Activated CD8-positive, alpha-beta T cell treated with anti-CD3 and anti-CD28 coated beads for 36 hours (primary cell): ENCODE results near the gene TNFAIP8L3. TPM values are rescaled to one million over a fixed set of nuclear protein-coding genes. Genes with fewer than 3 reads are reported as not detected.

ENCODE experiments used
- ATAC-seq: fragments of 200-7000 bp; cut with Tn5 transposase; one replicate; pipeline ENCODE4 v1.10.0; 2021; ENCODE audit warnings: mild to moderate bottlenecking, moderate library complexity
- CTCF ChIA-PET: fragments of 350-600 bp; sonication (Branson Sonifier 250); formaldehyde crosslinking; loops from one replicate; lab custom pipeline; 2021; ENCODE audit warnings: antibody characterized with exemption; lab: Charles Lee
- POLR2A ChIA-PET: fragments of 350-600 bp; sonication (Branson Sonifier 250); formaldehyde crosslinking; loops from one replicate; lab custom pipeline; 2021; ENCODE audit warnings: antibody characterized with exemption; lab: Charles Lee
- DNase-seq: peaks from one replicate; pipeline ENCODE4 v3.0.0-alpha.2; 2020
- H3K27ac Mint-ChIP-seq: one replicate; pipeline ENCODE4 v1.8.0; 2021; ENCODE audit warnings: mild to moderate bottlenecking, mixed read lengths
- H3K27me3 Mint-ChIP-seq: one replicate; pipeline ENCODE4 v1.8.0; 2021; ENCODE audit warnings: mixed read lengths
- H3K36me3 Mint-ChIP-seq: one replicate; pipeline ENCODE4 v1.8.0; 2021; ENCODE audit warnings: low read depth, mixed read lengths
- H3K4me1 Mint-ChIP-seq: one replicate; pipeline ENCODE4 v1.8.0; 2021; ENCODE audit warnings: low read depth, mixed read lengths
- H3K4me3 Mint-ChIP-seq: one replicate; pipeline ENCODE4 v1.8.0; 2021; ENCODE audit warnings: mild to moderate bottlenecking, moderate library complexity, mixed read lengths
- H3K9me3 Mint-ChIP-seq: one replicate; pipeline ENCODE4 v1.8.0; 2021; ENCODE audit warnings: mixed read lengths
- CTCF ChIP-seq: fragments of 200-600 bp; IDR thresholded peaks from one replicate; pipeline ENCODE4 v1.8.0; 2022; ENCODE audit warnings: antibody characterized with exemption, mild to moderate bottlenecking
- intact Hi-C: fragments of 100-400 bp; cut with micrococcal nuclease; formaldehyde crosslinking; loops from one replicate; pipeline ENCODE4 v1.10.0; 2022
- total RNA-seq, 2 experiments: library from RNA; stranded (reverse); gene quantifications; one replicate each; pipeline ENCODE4 v1.2.3, GENCODE V29; 2021

Gene TNFAIP8L3
- total RNA-seq, 2 experiments from 2014 or later = 0.14 TPM; not detected in 1

GRCh38 chr15:51088585-51088984, 6.1 kb downstream of the TNFAIP8L3 start:
- TF ChIP-seq CTCF = no peak
- peaks cover 49% of the 10 kb centered on the region for H3K27me3 Mint-ChIP-seq
- CTCF ChIA-PET = no interaction called here
- ATAC-seq = no peak
- intact Hi-C loops = no loop called here
- DNase-seq = no peak
- H3K36me3 Mint-ChIP-seq = no peaks in the 10 kb centered on the region
- H3K4me1 Mint-ChIP-seq = no peaks in the 10 kb centered on the region
- no peak overlapping the region for H3K4me3 Mint-ChIP-seq
- POLR2A ChIA-PET = no interaction called here
- H3K27ac Mint-ChIP-seq = no peak overlapping the region
- H3K9me3 Mint-ChIP-seq = no peaks in the 10 kb centered on the region

- no peaks in the 10 kb centered on the region for H3K36me3 Mint-ChIP-seq
- DNase-seq = no peak
- no peak for TF ChIP-seq CTCF
- no peak for ATAC-seq
- H3K4me3 Mint-ChIP-seq = no peak overlapping the region
- no peaks in the 10 kb centered on the region for H3K4me1 Mint-ChIP-seq
- H3K27me3 Mint-ChIP-seq = peaks cover 39% of the 10 kb centered on the region
- intact Hi-C loops = no loop called here
- no peaks in the 10 kb centered on the region for H3K9me3 Mint-ChIP-seq
- POLR2A ChIA-PET = no interaction called here
- CTCF ChIA-PET = interaction anchor here (1.2 kb wide), 1 partner anchor 75 kb away, joined by 3 read pairs; no protein-coding TSS in a partner anchor
- H3K27ac Mint-ChIP-seq = no peak overlapping the region
Measured at GRCh38 chr15:51087513-51087912, 7.2 kb downstream of the TNFAIP8L3 start.

GRCh38 chr15:51086409-51086808, 8.3 kb downstream of the TNFAIP8L3 start:
- POLR2A ChIA-PET = no interaction called here
- ATAC-seq (no peak), DNase-seq (no peak)
- no peak for TF ChIP-seq CTCF
- no peak overlapping the region for H3K27ac Mint-ChIP-seq
- CTCF ChIA-PET = interaction anchor here (1.1 to 1.2 kb wide), 3 partner anchors 10 to 77 kb away, joined by 3 read pairs; no protein-coding TSS in a partner anchor
- intact Hi-C loops = no loop called here
- H3K9me3 Mint-ChIP-seq = no peaks in the 10 kb centered on the region
- no peaks in the 10 kb centered on the region for H3K36me3 Mint-ChIP-seq
- H3K4me1 Mint-ChIP-seq = no peaks in the 10 kb centered on the region
- no peak overlapping the region for H3K4me3 Mint-ChIP-seq
- H3K27me3 Mint-ChIP-seq = peaks cover 30% of the 10 kb centered on the region

GRCh38 chr15:51085764-51086163, 8.9 kb downstream of the TNFAIP8L3 start:
- H3K27ac Mint-ChIP-seq = no peak overlapping the region
- DNase-seq (no peak), ATAC-seq (no peak)
- no peak for TF ChIP-seq CTCF
- intact Hi-C loops = no loop called here
- H3K36me3 Mint-ChIP-seq = no peaks in the 10 kb centered on the region
- CTCF ChIA-PET = interaction anchor here (0.8 to 1.2 kb wide), 3 partner anchors 11 to 47 kb away, joined by 3 to 4 read pairs (median 3); no protein-coding TSS in a partner anchor
- H3K4me3 Mint-ChIP-seq = no peak overlapping the region
- POLR2A ChIA-PET = interaction anchor here (1.4 kb wide), 1 partner anchor 9 kb away, joined by 4 read pairs; no protein-coding TSS in a partner anchor
- H3K27me3 Mint-ChIP-seq = peaks cover 23% of the 10 kb centered on the region
- H3K9me3 Mint-ChIP-seq = no peaks in the 10 kb centered on the region
- H3K4me1 Mint-ChIP-seq = no peaks in the 10 kb centered on the region

- H3K4me1 Mint-ChIP-seq = peaks cover 5% of the 10 kb centered on the region
- no peaks in the 10 kb centered on the region for H3K9me3 Mint-ChIP-seq
- DNase-seq = no peak
- ATAC-seq = no peak
- H3K4me3 Mint-ChIP-seq = no peak overlapping the region
- intact Hi-C loops = no loop called here
- peaks cover 7% of the 10 kb centered on the region for H3K27me3 Mint-ChIP-seq
- ChIA-PET POLR2A (no interaction called here), CTCF (interaction anchor here (1.0 kb wide), 1 partner anchor 79 kb away, joined by 3 read pairs; no protein-coding TSS in a partner anchor)
- H3K27ac Mint-ChIP-seq = no peak overlapping the region
- no peaks in the 10 kb centered on the region for H3K36me3 Mint-ChIP-seq
- no peak for TF ChIP-seq CTCF
Measured at GRCh38 chr15:51083641-51084166, 11.0 kb downstream of the TNFAIP8L3 start.
